Measurements from ENCODE around the gene SCGB1A1. TPM values are rescaled to one million over a fixed set of nuclear protein-coding genes. Genes with fewer than 3 reads are reported as not detected.

The SCGB1A1 gene
- total RNA-seq, 1 donor from 2014 or later: not detected

DNA sequence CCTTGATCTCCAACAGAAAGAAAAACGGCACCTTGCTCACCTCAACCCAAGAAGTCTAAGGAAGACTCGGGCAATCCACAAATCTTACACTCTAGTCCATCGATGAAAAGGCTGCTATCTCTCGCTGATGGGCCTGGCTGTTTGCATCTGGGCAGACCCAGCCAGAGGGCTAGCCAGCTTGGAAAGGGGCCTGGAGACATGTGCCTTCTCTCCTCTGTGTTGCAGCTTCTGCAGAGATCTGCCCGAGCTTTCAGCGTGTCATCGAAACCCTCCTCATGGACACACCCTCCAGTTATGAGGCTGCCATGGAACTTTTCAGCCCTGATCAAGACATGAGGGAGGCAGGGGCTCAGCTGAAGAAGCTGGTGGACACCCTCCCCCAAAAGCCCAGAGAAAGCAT, 3.2 kb downstream of the SCGB1A1 start:
- H3K4me1 Mint-ChIP-seq: peaks cover 1% of the 10 kb centered on the region
- TF ChIP-seq, protein P1, sequence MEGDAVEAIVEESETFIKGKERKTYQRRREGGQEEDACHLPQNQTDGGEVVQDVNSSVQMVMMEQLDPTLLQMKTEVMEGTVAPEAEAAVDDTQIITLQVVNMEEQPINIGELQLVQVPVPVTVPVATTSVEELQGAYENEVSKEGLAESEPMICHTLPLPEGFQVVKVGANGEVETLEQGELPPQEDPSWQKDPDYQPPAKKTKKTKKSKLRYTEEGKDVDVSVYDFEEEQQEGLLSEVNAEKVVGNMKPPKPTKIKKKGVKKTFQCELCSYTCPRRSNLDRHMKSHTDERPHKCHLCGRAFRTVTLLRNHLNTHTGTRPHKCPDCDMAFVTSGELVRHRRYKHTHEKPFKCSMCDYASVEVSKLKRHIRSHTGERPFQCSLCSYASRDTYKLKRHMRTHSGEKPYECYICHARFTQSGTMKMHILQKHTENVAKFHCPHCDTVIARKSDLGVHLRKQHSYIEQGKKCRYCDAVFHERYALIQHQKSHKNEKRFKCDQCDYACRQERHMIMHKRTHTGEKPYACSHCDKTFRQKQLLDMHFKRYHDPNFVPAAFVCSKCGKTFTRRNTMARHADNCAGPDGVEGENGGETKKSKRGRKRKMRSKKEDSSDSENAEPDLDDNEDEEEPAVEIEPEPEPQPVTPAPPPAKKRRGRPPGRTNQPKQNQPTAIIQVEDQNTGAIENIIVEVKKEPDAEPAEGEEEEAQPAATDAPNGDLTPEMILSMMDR (conservative IDR thresholded peaks at IDR 0.05): no peak
- H3K9me3 Mint-ChIP-seq: no peaks in the 10 kb centered on the region
- H3K36me3 Mint-ChIP-seq (ENCODE audit: low read depth): no peaks in the 10 kb centered on the region
- H3K27me3 Mint-ChIP-seq (ENCODE audit: low read depth): peaks cover 23% of the 10 kb centered on the region
- DNase-seq (ENCODE audit: low read depth, low spot score): no peak
- H3K4me3 Mint-ChIP-seq: no peak overlapping the region
- H3K27ac Mint-ChIP-seq (ENCODE audit: unreplicated experiment): no peak overlapping the region

DNA sequence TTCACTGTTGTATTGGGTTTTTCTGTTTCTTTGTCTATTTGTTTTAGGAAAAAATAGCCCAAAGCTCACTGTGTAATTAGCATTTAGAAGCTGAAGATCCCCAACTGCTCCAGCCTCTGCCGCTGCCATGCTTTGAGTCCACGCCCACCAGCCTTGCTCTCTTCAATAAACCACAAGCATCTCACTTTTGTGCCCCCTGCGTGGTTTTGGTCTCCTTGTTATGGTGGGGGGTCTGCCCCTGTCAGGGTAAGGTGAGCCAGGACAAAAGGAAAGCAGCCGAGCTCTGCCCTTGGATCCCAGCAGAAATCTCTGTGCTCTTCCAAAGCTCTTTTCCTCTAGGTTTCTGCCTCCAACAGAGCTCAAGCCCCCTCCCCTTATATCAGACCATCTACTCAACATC, 4.2 kb downstream of the SCGB1A1 start:
- H3K4me1 Mint-ChIP-seq: no peaks in the 10 kb centered on the region
- DNase-seq (ENCODE audit: low read depth, low spot score): no peak
- H3K9me3 Mint-ChIP-seq: no peaks in the 10 kb centered on the region
- no peak overlapping the region for H3K27ac Mint-ChIP-seq (ENCODE audit: unreplicated experiment)
- TF ChIP-seq, protein P1 (conservative IDR thresholded peaks at IDR 0.05): no peak
- H3K27me3 Mint-ChIP-seq (ENCODE audit: low read depth): peaks cover 23% of the 10 kb centered on the region
- no peak overlapping the region for H3K4me3 Mint-ChIP-seq
- no peaks in the 10 kb centered on the region for H3K36me3 Mint-ChIP-seq (ENCODE audit: low read depth)

DNA sequence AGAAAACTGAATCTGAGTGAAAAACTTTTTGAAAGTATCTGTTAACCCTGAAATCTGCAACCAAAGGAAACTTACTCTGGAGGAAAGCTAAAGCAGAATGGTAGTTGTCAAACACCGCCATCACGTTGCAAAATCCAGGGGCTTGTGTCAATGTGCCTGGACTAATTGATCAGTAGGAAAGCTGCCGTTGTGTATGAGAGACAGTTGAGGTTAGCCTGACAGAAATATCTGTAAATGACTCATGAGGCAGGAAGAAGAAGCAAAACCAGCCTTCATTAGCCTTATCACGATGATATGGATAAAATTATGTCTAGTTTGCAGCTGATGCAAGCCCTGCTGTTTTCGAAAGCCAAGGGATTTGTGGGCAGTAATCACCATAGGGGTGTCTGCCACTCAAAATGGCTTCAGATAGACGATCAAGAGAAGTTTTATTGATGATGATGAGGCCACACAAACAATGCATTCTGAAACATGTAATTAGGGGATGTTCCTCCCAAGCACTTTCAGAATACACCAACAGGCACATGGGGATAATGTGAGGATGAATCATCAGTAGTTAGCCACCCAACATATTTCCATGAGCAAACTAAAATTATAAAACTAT, 8.9 kb downstream of the SCGB1A1 start:
- H3K36me3 Mint-ChIP-seq (ENCODE audit: low read depth): no peaks in the 10 kb centered on the region
- H3K9me3 Mint-ChIP-seq: no peaks in the 10 kb centered on the region
- peaks cover 17% of the 10 kb centered on the region for H3K27me3 Mint-ChIP-seq (ENCODE audit: low read depth)
- no peak for DNase-seq (ENCODE audit: low read depth, low spot score)
- H3K27ac Mint-ChIP-seq (ENCODE audit: unreplicated experiment): no peak overlapping the region
- TF ChIP-seq, protein P1 (conservative IDR thresholded peaks at IDR 0.05): no peak
- H3K4me3 Mint-ChIP-seq: no peak overlapping the region
- H3K4me1 Mint-ChIP-seq: no peaks in the 10 kb centered on the region

DNA sequence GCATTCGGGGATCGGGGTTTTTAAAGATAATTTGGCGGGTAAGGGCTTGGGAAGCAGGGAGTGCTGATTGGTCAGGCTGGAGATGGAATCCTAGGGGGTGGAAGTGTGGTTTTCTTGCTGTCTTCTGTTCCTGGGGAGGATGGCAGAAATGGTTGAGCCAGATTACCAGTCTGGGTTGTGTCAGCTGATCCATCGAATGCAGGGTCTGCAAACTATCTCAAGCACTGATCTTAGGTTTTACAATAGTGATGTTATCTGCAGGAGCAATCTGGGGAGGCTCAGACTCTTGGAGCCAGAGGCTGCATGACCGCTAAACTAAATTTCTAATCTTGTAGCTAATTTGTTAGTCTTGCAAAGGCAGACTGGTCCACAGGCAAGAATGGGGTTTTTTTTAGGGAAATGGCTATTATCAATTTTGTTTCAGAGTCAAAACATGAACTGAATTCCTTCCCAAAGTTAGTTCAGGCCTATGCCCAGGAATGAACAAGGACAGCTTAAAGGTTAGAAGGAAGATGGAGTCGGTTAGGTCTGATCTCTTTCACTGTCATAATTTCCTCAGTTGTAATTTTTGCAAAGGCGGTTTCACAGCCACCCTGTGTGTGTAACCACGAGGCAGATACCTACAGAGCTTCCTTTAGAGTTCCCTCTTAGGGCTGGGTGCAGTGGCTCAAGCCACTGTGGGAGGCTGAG, 10.2 kb downstream of the SCGB1A1 start:
- no peak overlapping the region for H3K4me3 Mint-ChIP-seq
- TF ChIP-seq, protein P1 (conservative IDR thresholded peaks at IDR 0.05): no peak
- no peak overlapping the region for H3K27ac Mint-ChIP-seq (ENCODE audit: unreplicated experiment)
- no peaks in the 10 kb centered on the region for H3K36me3 Mint-ChIP-seq (ENCODE audit: low read depth)
- peaks cover 1% of the 10 kb centered on the region for H3K4me1 Mint-ChIP-seq
- peaks cover 7% of the 10 kb centered on the region for H3K27me3 Mint-ChIP-seq (ENCODE audit: low read depth)
- no peak for DNase-seq (ENCODE audit: low read depth, low spot score)
- H3K9me3 Mint-ChIP-seq: no peaks in the 10 kb centered on the region

DNA sequence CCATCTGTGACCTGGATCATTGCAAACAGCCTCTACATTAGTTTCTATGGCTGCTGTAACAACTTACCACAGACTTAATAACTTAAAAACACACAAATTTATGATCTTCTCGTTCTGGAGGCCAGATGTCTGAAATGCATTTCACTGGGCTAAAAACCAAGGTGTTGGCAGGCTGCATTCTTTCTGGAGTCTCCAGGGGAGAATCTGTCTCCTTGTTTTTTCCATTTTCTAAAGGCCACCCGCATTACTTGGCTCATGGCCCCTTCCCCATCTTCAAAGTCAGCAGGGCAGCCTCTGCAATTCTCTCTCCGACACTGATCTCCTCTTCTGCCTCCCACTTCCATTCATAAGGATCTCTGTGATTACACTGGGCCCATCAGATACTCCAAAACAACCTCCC, 11.6 kb downstream of the SCGB1A1 start:
- Mint-ChIP-seq H3K27me3 (ENCODE audit: low read depth) (no peaks in the 10 kb centered on the region), H3K4me1 (peaks cover 8% of the 10 kb centered on the region), H3K27ac (ENCODE audit: unreplicated experiment) (no peak overlapping the region), H3K4me3 (no peak overlapping the region), H3K9me3 (no peaks in the 10 kb centered on the region), H3K36me3 (ENCODE audit: low read depth) (no peaks in the 10 kb centered on the region)
- no peak for DNase-seq (ENCODE audit: low read depth, low spot score)
- TF ChIP-seq, protein P1 (conservative IDR thresholded peaks at IDR 0.05): no peak
